ENCODE results near the gene MGAT5B.

Gene MGAT5B

GRCh38 chr17:76878568-76878967 lies 10.4 kb downstream of the MGAT5B start:
- DNase-seq = no peak

DNA sequence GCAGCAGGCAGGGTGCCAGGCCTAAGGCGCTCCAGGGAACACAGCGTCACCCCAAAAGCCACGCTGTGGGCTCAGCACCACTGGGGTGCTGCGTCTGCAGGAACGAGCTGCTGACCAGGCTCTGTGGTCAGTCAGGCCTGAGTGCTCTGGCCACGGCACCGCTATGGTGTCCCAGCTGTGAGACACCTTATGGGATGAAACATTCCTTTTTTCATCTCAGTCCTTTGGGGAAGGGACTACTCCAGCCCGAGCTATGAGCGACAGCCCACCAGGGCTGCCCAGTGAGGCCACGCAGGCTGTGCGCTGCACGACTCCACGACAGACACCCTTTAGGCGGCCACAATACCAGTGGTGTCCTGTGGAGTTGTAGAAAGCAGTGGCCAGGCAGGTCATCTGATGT lies 11.1 kb downstream of the MGAT5B start:
- no peak for DNase-seq

DNA sequence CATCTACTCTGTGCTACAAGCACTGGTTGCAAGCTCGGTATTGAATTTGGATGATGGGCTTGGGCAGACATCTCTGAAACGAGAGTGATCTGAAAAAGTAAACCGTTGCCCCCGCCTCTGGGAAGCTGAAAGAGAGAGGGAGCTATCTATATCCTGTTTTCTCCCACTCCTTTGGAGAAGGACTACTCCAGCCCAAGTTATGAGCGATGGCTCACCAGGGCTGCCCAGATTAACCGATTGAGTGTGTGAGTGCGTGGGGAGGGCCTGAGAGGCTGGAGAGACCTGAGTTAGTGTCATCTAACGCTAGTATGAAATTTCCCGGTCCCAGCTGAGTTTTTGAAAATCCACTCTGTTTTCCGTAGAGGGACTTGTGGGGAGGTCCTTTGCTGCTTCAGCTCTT lies 11.5 kb downstream of the MGAT5B start:
- DNase-seq = no peak

- no peak for DNase-seq
Observed at GRCh38 chr17:76880268-76880667, 12.1 kb downstream of the MGAT5B start.

GRCh38 chr17:76880971-76881370 lies 12.8 kb downstream of the MGAT5B start:
- DNase-seq = no peak

GRCh38 chr17:76881408-76881807 lies 13.2 kb downstream of the MGAT5B start:
- DNase-seq = no peak

DNA sequence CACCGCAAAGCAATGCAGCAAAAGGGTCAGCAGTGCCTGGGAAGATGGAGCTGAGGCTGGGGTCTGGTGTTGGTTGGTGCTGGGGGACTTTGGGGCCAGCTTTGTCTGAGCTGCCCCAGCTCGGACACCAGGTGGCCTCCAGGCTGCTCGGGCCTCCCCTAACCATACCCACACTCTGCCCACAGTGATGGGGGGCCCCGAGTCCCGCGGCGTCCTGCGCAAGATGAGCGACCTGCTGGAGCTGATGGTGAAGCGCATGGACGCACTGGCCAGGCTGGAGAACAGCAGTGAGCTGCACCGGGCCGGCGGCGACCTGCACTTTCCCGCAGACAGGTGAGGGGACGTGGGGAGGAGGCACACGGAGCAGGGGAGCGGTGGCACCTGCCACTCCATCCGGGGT lies 13.8 kb downstream of the MGAT5B start:
- DNase-seq = no peak

- DNase-seq = peak in 19 of 56 donors; percentile 1 to 71 (median 24)
Observed at GRCh38 chr17:76883744-76884525, 15.7 kb downstream of the MGAT5B start.

DNA sequence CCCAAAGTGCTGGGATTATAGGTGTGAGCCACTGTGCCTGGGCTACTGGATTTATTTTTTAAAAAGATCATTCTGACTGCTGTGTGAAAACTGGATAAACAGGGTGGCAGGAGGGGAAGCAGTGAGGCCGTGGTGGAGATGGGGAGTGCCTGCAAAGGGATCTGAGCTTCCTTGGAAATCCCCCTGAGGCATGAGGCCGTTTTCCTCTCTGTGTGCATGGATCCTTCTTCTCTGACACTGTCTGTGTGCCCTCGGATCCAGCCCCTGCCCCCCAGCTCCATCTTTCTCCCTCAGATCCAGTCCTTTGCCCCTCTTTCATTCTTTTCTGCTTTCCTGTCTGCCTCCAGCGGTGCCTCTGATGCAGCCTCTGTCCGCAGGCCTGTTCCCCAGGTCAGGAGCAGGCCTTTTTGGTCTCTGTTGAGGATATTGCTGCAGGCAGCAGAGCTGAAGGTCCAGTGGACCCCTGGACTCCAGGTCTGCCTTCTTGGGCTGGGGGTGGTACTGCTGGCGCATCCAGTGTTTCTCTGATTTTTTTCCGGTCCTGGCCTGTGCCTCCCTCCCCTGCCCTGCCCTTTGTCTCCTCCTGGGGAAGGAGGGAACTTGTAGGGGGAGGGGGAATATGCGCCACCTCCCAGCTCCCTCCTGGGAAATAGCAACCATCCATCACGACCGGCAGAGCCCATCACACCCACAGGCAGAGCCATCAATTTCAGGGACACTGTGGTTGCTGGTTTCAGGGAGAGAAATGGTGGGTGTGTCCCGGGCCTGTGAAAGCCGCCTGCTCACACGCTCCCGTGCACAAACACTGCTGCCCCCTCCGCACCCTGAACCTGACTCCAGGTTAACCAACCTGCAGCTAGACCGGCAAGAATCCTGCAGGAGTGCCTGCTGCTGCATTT lies 17.0 kb downstream of the MGAT5B start:
- no peak for DNase-seq

GRCh38 chr17:76885894-76886290 lies 17.7 kb downstream of the MGAT5B start:
- no peak for DNase-seq

GRCh38 chr17:76886395-76886794 lies 18.2 kb downstream of the MGAT5B start:
- DNase-seq = no peak

DNA sequence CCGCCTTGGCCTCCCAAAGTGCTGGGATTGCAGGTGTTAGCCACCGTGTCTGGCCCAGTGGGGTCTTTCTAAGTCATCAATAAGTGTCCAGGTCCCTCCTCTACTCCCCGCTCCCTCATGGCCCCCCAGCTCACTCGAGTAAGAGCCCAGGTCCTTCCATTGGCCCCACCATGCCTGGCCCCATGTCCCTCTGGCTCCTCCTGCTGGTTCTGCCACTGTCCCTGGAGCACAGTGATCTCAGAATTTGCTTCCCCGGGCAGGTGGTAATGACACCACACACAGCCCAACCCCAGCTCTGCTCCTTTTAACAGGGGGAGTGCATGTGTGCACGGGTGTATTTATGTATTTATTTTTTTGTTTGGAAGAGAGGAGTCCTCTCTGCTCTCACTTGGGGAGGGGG lies 19.6 kb downstream of the MGAT5B start:
- no peak for DNase-seq

GRCh38 chr17:76888661-76889060 lies 20.5 kb downstream of the MGAT5B start:
- DNase-seq = no peak

DNA sequence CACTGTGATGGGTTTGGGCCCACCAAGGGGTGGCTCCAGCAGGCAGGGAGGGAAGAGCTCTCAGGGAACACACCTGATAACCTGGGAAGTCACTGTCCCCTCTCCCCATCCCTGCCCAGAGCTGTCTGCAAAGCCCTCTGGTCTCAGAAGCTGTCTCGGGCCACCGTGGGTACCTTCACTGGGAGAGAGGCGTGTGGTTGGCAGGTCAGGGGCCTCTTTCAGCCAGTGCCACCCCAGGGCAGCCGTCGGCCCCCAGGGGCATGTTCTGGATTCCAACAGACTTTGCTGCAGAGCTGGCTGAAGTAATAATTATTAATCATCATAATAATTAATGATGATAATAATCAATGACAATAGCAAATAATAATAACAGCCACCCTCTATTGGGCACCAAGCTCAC lies 21.1 kb downstream of the MGAT5B start:
- DNase-seq = no peak

DNA sequence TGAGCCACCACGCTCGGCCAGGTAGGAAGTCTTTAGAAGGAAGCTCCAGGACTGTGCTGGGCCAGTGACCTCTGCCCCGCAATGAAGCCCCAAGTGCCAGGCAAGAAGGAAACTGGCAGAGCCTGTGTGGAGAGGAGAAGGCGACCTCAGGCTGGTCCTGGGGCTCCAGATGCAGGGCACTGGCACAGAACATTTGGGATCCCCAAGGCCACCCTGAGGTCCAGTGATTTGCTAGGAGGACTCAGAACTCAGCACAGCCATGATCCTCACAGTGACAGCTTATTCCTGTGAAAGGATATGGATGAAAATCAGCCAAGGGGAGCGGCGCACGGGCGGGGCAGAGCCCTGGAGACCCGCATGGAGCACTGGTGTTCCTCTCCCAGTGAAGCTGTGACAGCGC lies 24.1 kb downstream of the MGAT5B start:
- DNase-seq = no peak

- peak in 28 of 56 donors; percentile 11 to 64 (median 37) for DNase-seq
Observed at GRCh38 chr17:76893623-76894334, 25.6 kb downstream of the MGAT5B start.

- no peak for DNase-seq
Observed at GRCh38 chr17:76894842-76895241, 26.6 kb downstream of the MGAT5B start.

DNA sequence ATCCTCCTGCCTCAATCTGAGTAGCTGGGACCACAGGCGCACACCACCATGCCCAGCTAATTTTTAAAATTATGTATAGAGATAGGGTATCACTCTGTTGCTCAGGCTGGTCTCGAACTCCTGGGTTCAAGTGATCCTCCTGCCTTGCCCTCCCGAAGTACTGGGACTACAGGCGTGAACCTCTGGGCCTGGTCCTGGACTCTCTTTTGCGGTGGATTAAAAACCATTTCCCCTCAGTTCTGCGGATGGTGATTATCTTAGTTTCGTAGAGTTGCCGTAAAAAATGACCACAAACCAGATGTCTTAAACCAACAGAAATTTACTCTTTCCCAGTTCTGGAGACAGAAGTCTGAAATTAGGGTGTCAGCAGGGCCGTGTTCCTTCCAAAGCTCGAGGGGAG lies 28.8 kb downstream of the MGAT5B start:
- no peak for DNase-seq

- no peak for DNase-seq
Observed at GRCh38 chr17:76899414-76899813, 31.2 kb downstream of the MGAT5B start.

DNA sequence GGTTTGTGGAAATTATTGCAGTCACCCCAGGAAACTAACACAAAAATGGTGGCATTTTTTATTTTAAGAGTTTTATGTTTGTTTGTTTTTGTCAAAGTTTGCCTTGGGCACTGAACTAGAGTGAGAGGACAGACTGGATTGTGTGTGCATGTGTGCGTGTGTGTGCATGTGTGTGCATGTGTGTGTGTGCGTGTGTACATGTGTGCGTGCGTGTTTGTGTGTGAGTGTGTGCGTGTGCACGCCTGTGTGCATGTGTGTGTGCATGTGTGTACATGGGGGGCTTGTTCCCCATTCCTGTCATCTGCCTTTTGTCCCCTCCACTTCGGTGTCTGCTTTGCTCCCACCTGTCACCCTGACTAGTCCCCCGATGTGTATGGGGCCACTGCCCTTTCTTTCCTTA lies 32.5 kb downstream of the MGAT5B start:
- no peak for DNase-seq

DNA sequence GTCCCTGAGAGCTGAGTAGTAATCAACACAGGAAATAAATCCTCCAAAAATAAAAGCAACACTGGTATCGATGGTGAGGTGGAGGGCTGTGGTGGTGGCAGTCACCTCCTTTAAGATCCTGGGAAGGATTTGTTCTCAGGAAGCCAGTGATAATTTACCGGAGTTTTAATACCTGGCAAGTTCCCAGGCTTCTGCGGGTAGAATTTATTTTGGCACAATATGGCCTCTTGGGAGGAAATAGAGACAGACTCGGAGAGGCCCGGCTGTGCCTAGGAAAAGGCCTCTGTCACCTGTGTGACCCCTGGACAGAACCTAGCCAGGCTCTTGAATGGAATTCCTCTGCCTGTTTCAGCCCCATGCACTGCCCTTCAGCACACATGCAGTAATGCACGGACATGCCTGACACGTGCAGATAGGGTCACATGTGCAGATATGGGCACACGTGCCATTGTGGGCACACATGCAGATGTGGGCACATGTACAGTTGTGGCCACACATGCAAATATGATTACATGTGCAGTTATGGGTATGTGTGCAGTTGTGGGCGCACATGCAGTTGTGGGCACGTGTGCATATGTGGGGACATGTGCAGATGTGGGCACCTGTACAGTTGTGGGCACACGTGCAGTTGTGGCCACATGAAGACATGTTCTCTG lies 33.5 kb downstream of the MGAT5B start:
- no peak for DNase-seq

Measured in amygdala (tissue), 56 donors.